GM12874 (cell line): Measurements from ENCODE around the gene NSDHL.

ENCODE experiments used
- CTCF ChIP-seq: IDR thresholded peaks from 2 replicates; pipeline ENCODE4 v1.5.1; 2011; ENCODE audit warnings: low read depth, mild to moderate bottlenecking, control low read depth, low read length, moderate library complexity; ENCODE audit not compliant: insufficient read depth

The NSDHL gene

GRCh38 chrX:152912641-152913040 is 81.8 kb downstream of the NSDHL start:
- TF ChIP-seq CTCF = no peak

- no peak for TF ChIP-seq CTCF
These were observed 82.5 kb downstream of the NSDHL start for GRCh38 chrX:152913346-152913745.

GRCh38 chrX:152913910-152914309 is 83.0 kb downstream of the NSDHL start:
- no peak for TF ChIP-seq CTCF

- TF ChIP-seq CTCF = peak; percentile 74
These were observed 84.8 kb downstream of the NSDHL start for GRCh38 chrX:152915541-152916241.

GRCh38 chrX:152917656-152918579 is 87.1 kb downstream of the NSDHL start:
- no peak for TF ChIP-seq CTCF

- no peak for TF ChIP-seq CTCF
These were observed 87.8 kb downstream of the NSDHL start for GRCh38 chrX:152918707-152919106.
